ENCODE measurements around the gene PUM2.

Gene PUM2

GRCh38 chr2:20217041-20217970, 133.3 kb downstream of the PUM2 start:
- no peak for DNase-seq (ENCODE audit: low read depth)

GRCh38 chr2:20216130-20217025, 134.3 kb downstream of the PUM2 start:
- no peak for DNase-seq (ENCODE audit: low read depth)

DNA sequence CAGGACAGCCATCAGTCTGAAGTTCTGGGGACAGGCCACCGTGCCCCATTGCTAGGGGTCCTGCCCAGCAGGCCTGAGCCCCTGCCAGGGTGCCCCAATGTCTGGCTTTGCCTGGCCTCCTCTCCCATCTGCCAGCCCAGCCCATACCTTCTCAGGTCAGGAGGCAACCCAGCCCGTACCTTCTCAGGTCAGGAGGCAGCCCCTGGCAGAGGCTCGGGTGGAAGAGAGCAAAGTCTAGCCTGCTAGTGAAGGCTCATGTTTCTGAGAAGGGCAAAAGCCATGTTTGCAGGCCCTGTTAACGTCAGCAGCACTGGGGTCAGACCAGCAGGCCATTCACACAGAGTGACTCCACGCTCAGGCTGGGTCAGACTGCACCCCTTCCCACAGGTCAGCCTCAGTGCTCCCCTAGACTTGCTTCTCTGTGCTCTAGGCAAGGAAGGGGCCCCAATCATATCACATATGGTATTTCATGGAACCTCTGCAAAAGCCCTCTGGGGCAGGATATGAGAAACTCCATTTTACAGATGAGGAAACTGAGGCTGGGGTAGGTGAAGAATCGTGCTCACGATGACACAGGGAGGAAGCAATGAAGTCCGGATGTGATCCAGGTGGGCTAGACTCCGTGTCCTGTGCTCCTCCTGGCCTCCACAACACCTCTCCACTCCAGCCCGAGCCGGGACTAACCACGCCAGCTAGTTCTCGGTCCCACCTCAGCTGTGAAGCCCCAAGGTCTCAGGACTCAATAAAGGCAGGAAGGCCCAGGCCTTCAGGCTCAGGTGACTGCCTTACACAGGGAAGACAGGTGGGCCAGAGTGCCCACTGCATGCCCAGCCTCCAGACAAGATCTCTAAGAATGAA, 135.2 kb downstream of the PUM2 start:
- no peak for DNase-seq (ENCODE audit: low read depth)

DNA sequence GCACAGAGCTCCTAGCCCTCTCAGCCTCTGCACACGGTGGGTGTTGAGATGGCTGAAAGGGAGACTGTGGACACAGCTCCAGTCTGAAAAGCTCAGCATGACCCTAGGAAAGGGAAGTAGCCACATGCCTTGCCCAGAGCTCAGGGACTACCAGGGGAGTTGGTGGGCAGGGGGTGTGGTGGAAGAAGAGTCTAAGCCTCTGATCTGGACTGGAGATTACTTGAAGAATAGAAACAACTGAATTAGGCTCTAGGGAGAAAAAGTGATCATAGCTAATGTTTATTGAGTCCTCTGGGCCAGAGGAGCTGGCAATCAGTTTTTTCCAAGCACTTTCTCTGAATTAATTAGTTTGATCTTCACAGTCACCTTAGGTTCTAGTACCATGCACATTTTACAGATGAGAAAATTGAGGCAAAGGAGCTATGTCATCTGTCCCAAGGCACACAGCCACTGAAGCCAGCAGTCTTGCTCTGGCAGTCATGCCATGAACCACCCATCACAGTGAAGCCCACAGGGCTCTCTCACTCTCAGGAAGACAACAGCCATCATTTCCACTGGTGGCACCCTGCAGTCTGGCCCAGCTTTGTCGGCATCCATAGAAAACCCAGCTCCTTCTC, 136.0 kb downstream of the PUM2 start:
- DNase-seq (ENCODE audit: low read depth), result no peak

- DNase-seq (ENCODE audit: low read depth), result no peak
Measured at GRCh38 chr2:20213651-20214565, 136.7 kb downstream of the PUM2 start.

DNA sequence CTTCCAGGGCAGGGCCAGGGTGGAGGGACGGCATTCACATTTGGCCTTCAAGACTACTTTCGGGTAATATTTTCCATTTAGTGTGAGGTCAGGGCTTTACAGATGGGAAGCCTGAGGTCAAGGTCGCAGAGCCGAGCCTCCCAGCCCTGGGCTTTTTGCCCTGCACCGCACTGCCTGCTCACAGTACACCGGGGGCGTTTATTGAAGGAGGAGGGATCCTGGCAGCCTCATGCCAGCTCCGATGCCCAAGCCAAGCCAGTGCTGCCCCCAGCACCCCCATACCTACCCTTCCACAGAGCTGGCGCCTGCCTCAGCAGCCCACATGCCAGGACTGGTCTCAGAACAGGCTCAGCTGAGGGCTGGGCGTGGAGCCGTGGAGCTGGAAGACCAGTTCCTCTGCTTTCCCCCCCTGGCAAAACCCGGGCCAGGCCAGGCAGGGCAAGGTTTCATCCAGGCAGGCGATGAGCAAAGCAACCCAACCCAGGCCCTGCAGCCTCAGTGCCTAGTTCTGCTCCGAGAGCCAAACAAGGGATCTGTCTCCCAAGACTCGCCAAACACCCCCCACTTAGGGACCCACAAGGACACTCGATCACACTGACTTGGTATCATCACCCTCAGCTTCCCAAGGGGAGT, 137.7 kb downstream of the PUM2 start:
- no peak for DNase-seq (ENCODE audit: low read depth)

GRCh38 chr2:20212459-20212870, 138.2 kb downstream of the PUM2 start:
- DNase-seq (ENCODE audit: low read depth), result no peak

DNA sequence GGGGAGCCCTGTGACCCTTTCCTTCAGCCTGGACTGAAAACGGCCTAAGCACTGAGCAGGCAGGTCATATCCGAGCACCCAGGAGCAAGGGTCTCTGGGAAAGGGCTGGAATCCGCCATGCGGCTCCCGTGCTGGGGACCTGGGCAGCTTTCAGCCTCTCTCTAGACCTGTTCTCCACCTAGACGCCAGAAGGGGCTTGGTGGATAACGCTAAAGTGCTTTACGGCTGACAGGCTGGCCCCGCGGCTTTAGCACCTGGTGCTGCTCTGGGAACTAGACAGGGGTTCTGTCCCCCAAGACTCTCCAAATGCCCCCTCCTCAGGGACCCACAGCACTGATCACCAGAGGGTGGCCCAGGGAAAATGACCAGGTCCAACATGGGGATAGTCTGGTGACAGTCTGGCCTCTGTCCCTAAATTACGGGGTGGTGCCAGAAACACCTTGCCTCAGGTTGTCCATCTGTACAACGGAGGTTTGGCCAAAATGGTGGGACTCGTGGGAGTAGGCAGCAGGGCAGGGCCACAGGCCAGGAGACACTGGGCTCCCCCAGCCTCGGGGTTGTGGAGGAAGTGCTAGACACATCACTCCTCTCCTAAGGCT, 138.7 kb downstream of the PUM2 start:
- DNase-seq (ENCODE audit: low read depth), result no peak

GRCh38 chr2:20211420-20211819, 139.2 kb downstream of the PUM2 start:
- no peak for DNase-seq (ENCODE audit: low read depth)

GRCh38 chr2:20210462-20210861, 140.2 kb downstream of the PUM2 start:
- DNase-seq (ENCODE audit: low read depth), result no peak

DNA sequence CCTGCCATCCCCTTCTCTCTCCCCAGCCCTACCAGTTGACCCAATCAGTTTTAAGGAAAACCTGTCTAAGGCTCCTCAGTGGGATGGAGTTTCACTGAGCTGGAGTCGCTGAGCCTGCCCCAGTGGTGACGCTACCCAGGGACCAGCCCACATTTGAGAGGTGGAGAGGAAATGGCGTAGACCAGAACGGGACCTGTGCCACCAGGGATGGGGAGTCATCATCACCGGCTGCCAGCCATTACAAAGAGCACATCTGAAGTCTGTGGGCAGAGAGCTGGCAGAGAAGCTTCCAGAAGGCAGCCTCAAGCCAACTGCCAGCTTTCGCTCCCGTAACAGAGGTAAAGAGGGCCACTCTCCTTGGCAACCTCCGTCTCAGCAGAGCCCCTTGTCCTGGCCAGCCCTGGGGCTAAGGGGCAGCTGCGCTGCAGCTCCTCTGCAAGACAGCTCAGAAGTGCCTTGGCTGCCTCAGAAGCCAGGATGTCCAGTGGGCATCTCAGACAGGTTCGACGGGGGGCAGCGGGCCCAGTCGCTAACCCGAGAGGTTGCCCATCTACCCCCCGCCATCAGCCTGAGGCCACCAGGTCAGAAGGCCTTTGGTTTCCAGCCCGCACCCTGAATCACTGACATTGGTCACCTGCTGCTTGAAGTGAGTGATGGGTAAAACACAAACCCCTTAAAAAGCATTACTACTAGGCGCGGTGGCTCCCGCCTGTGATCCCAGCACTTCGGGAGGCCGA, 141.1 kb downstream of the PUM2 start:
- DNase-seq (ENCODE audit: low read depth), result no peak

DNA sequence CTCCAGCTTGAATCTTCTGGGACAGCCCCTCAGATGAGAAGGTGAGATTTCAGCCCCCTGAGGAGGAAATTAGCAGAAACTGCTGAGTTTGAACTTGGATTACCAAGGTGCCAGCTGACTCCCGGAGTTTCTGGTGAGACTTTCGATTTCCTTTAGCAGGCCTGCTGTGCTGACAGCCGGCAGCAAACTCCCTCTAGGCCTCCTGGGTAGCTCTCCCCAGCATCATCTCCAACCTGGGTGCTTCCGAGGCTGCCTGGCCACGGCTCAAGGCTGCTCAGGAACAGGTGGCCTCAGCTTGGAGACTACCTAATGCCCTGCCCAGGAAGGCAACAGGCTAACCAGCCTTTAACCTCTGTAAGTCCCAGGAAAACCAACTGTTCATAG, 142.2 kb downstream of the PUM2 start:
- DNase-seq (ENCODE audit: low read depth), result no peak

DNA sequence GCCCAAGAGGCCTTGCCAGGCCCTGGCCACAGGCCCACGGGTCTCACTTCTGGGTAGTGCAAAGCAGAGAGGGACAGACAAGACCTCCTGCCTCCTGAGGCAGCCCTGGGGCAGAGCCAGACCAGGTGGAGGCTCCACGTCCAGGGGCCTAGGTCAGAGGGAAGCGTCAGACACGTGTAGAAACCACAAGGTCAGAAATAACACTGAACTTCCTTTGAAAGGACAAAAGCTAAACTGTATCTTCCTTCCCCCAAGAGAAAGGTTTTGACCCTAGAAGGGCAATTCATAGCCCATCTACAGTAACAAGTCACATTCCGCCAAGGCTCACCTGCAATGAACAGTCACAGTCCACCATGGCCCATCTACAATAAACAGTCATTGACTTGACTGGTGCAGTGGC, 143.6 kb downstream of the PUM2 start:
- no peak for DNase-seq (ENCODE audit: low read depth)

GRCh38 chr2:20205915-20206524, 144.6 kb downstream of the PUM2 start:
- no peak for DNase-seq (ENCODE audit: low read depth)

DNA sequence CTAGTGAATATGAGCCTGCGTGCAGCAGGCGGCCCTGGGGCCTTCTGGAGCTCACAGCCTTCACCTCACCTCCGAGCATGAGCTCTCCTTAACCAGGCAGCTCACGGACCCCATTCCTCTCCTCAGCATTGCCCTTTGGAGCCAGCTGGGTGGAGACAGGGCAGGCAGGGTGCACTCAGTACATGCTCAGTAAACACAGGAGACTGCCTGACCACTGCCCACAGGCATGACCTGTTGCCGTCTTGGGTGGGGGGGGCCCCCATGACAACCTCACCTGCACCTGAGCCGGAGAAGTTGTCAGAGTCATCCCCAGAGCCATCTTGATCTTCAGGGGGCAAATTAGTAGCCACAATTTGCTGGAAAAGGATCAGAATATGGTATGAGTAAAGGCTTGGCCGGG, 145.6 kb downstream of the PUM2 start:
- DNase-seq (ENCODE audit: low read depth), result no peak

DNA sequence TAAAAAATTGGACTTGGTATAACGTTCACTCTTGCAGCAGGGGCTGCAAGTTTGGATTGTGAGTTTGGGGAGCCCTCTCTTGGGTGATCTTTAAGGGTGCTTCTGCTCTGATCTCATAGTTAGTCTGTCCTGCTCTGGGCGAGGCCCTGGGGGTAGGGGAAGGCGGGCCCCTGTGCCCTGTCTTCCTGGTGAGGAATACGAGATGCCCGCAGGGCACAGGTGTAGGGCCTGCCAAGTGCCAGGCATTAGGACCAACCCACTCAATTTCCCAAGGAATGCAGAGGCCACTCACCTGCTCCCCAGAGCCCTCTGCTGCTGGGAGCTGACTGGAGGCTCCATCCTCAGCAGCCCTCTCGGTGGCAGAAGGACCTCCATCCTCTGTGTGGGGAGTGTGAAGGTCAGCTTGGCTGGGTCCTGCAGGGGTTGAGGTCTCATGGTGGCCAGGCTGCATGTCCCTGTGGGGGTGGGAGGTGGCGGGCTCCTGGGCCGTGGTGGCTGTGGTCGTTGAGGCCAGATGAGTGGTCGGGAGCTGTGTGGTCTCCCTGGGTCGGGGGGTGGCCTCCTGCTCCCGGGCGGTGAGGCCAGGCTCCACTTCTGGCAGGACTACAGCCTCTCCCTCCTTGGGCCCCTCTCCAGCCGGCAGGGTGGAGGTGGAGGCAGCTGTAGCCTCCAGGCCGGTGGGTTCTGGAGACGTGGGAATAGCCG, 147.0 kb downstream of the PUM2 start:
- DNase-seq (ENCODE audit: low read depth), result no peak

- no peak for DNase-seq (ENCODE audit: low read depth)
Measured at GRCh38 chr2:20203072-20203471, 147.6 kb downstream of the PUM2 start.

GRCh38 chr2:20201671-20202070, 149.0 kb downstream of the PUM2 start:
- no peak for DNase-seq (ENCODE audit: low read depth)

Measured in activated T-cell treated with anti-CD3 and anti-CD28 coated beads for 24 hours (primary cell).